ENCODE results near the gene SPAG17. TPM values are rescaled to one million over a fixed set of nuclear protein-coding genes. Genes with fewer than 3 reads are reported as not detected.

SPAG17 gene
- total and polyA plus RNA-seq, 5 donors, result 0.02 to 0.59 TPM; not detected in 3

DNA sequence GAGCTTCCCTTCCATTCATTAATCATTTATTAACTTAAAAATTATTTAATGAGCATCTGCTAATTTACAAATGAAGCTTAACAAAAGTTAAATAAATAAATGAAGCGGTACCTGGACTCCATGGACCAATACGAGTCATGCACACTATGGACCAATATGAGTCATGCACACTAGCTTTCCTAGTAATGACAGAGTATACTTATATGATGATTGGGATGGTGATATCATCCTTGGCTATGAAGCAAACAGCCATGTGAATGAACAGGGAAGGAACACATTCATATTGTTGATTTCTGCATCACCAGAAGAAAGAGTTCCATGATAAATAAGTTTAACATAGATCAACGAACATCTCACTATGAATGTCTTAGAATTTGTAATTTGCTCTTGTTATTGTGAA, 109.9 kb downstream of the SPAG17 start:
- Histone ChIP-seq H3K4me1 (ENCODE audit: control insufficient read depth, insufficient read depth, low read length) (no peaks in the 10 kb centered on the region), H3K4me3 (ENCODE audit: low read length) (no peak overlapping the region), H3K27ac (ENCODE audit: low read length) (no peak overlapping the region), H3K9me3 (ENCODE audit: control insufficient read depth, low read length) (no peaks in the 10 kb centered on the region), H3K27me3 (ENCODE audit: control insufficient read depth, insufficient read depth) (no peaks in the 10 kb centered on the region)
- ATAC-seq, result no peak
- WGBS, result 81% methylated on average over 3 of the region's 3 CpGs
- DNase-seq, result no peak
- intact Hi-C loops (cut with DNase I), result no loop called here

DNA sequence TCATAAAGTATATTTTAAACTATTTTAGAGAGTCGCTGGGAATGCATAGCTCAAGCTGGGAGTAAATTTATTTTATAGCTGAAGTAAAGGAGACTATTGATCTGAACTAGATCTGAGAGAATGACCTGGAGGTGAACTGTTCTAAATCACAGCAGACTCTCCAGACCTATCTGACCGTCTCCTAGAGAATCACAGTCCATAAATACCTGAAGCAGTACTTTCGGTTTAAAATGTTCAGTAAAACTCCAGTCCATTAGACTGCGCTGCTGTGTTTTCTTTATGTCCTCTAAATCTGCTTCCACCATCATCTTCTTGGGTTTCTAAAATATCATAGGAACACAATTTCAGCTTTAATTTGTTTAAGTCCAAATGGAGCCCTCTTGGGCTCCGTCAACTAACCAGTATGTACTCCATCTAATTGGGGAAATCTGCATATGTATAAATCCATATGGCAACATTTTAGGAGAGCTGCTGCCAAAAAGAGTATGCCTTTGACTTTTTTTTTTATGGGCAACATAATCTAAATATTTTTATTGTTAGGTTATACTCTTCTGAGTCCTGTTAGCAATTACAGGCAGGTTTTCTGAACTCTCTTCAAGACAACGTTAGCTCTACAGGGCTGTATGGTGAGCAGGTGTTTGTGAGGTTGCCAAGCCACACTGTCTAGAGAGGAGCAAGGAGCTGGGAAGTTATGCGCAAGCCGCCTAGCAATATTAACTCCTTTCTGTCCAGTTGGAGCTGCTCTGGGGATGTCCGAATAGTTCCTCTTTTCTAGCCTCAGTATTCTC, 111.2 kb downstream of the SPAG17 start:
- WGBS, result 50% methylated on average over 9 of the region's 9 CpGs
- Histone ChIP-seq H3K4me3 (ENCODE audit: low read length) (no peak overlapping the region), H3K4me1 (ENCODE audit: control insufficient read depth, insufficient read depth, low read length) (no peaks in the 10 kb centered on the region), H3K27ac (ENCODE audit: low read length) (no peak overlapping the region), H3K27me3 (ENCODE audit: control insufficient read depth, insufficient read depth) (no peaks in the 10 kb centered on the region), H3K9me3 (ENCODE audit: control insufficient read depth, low read length) (no peaks in the 10 kb centered on the region)
- intact Hi-C loops (cut with DNase I), result no loop called here
- ATAC-seq (no peak), DNase-seq (no peak)

DNA sequence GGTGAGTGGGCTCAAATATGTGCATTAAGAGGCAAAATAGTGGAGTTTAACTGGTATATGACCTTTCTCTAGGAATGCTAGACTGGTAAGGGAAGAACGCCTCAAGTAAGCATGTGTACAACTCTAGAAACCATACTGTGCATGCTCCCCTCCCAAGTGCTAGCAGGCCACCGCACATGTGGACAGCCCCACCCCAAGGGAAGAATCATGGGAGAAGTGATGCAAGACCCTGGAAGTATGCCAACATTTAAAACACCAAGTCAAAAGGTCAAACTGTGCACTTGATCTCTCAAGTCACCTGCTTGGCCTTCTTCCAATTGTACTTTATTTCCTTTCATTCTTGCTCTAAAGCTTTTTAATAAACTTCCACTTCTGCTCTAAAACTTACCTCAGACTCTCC, 135.0 kb downstream of the SPAG17 start:
- 81% methylated on average over 2 of the region's 2 CpGs for WGBS
- no peak overlapping the region for H3K4me3 ChIP-seq (ENCODE audit: low read length)
- no peaks in the 10 kb centered on the region for H3K27me3 ChIP-seq (ENCODE audit: control insufficient read depth, insufficient read depth)
- ATAC-seq, result no peak
- no peak for DNase-seq
- no peaks in the 10 kb centered on the region for H3K9me3 ChIP-seq (ENCODE audit: control insufficient read depth, low read length)
- no peaks in the 10 kb centered on the region for H3K4me1 ChIP-seq (ENCODE audit: control insufficient read depth, insufficient read depth, low read length)
- intact Hi-C loops (cut with DNase I), result no loop called here
- no peak overlapping the region for H3K27ac ChIP-seq (ENCODE audit: low read length)

DNA sequence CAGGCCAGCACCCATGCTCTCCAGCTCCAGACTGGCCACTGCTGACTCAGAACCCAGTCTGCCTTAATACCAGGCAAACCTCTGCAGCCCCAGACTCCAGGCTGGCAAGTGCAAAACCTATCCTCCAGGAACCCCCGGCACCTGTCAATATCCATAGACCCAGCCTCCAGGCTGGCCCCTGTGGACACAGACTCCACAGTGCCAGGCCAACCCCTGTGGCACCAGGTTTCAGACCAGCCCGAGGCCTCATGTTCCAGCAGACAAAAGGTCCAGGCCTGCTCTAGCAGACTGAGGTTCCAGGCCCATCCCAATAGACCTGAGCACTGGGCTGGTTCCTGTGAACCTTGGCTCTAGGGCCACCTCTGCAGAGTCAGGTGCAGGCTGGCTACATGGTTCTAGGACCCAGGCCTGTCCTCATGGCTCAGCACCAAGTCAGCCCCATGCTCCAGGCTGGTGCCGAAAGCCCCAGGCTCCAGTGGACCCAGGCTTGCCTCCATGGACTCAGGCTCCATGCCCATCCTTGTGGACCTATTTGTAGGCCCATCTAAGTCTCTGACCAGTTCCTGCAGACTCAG, 137.3 kb downstream of the SPAG17 start:
- no peaks in the 10 kb centered on the region for H3K4me1 ChIP-seq (ENCODE audit: control insufficient read depth, insufficient read depth, low read length)

DNA sequence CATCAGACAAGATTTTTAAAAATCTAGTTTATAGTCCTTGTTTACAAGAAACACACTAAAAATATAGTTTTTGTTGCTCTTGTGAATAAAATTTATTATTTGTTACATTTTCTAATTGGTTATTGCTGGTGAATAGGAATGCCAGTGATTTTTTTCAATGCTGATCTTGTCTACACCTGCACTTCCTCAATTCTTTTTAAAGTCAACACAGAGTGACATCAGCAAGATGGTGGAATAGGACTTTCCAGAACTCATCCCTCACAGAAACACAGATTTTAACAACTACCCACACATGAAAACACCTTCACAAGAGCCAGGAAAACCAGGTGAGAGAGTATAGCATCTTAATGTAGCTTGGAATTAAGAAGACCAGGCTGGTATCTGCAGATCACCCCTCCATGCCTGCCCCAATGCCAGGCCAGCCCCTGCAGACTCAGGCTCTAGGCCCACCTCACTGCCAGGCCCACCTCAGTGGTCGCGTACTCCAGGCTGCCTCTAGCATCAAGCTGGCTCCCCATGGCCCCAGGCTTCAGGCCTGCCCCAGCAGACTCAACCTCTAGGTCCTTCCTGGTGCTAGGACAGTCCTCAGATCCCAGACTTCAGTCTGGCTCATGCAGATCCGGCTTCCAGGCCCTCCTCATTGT, 137.9 kb downstream of the SPAG17 start:
- no peak overlapping the region for H3K27ac ChIP-seq (ENCODE audit: low read length)
- ATAC-seq, result no peak
- H3K4me1 ChIP-seq (ENCODE audit: control insufficient read depth, insufficient read depth, low read length), result no peaks in the 10 kb centered on the region
- 95% methylated on average over 3 of the region's 3 CpGs for WGBS
- peak in 1 of 3 donors; percentile 16 for DNase-seq
- H3K9me3 ChIP-seq (ENCODE audit: control insufficient read depth, low read length), result no peaks in the 10 kb centered on the region
- intact Hi-C loops (cut with DNase I), result no loop called here
- H3K4me3 ChIP-seq (ENCODE audit: low read length), result no peak overlapping the region
- no peaks in the 10 kb centered on the region for H3K27me3 ChIP-seq (ENCODE audit: control insufficient read depth, insufficient read depth)

More for the DNA sequence above, 137.3 kb downstream of the SPAG17 start:
- no peak overlapping the region for H3K27ac ChIP-seq (ENCODE audit: low read length)
- H3K4me3 ChIP-seq (ENCODE audit: low read length), result no peak overlapping the region
- intact Hi-C loops (cut with DNase I), result no loop called here
- ATAC-seq (peak in 1 of 2 donors; percentile 16), DNase-seq (no peak)
- H3K27me3 ChIP-seq (ENCODE audit: control insufficient read depth, insufficient read depth), result no peaks in the 10 kb centered on the region
- 89% methylated on average over 3 of the region's 3 CpGs for WGBS
- H3K9me3 ChIP-seq (ENCODE audit: control insufficient read depth, low read length), result no peaks in the 10 kb centered on the region

DNA sequence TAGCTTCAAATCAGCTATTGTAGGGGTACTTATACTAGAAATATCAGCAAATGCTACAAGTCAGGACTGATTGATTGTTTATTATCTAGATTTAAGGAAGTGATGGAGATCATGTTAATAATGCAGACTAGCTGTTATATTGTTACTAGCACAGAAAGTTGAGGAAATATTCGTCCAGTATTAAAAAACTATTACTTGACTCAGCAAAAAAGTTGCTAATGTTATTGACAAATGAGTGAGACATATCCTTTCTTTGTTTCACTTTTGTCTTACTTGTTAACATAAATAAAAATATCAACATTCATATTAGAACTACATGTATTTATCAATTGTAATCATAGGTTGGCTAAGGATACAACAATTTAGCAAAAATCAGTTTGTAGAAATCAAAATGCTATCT, 141.4 kb downstream of the SPAG17 start:
- intact Hi-C loops (cut with DNase I), result no loop called here
- Histone ChIP-seq H3K27me3 (ENCODE audit: control insufficient read depth, insufficient read depth) (no peaks in the 10 kb centered on the region), H3K9me3 (ENCODE audit: control insufficient read depth, low read length) (no peaks in the 10 kb centered on the region), H3K27ac (ENCODE audit: low read length) (no peak overlapping the region), H3K4me1 (ENCODE audit: control insufficient read depth, insufficient read depth, low read length) (no peaks in the 10 kb centered on the region), H3K4me3 (ENCODE audit: low read length) (no peak overlapping the region)
- 79% methylated on average over 1 of the region's 1 CpG for WGBS
- DNase-seq (no peak), ATAC-seq (no peak)

DNA sequence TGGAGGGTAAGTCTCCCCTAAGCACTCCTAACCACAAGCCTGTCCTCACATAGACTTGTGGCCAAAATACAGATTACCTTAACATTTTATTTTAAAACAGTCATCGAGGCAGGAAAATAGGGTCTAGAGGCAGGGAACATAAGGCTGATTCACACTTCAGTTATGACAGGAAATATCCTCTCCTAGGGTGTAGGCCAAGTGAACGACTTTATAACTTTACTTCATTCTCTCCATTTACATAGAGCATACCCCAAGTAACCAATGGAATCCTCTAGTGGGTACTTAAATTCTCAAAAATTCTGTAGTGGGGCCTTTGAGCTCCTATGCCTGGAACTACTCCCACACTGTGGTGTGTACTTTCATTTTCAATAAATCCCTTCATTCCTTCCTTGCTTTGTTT, 142.5 kb downstream of the SPAG17 start:
- WGBS, result 67% methylated on average over 2 of the region's 2 CpGs
- H3K27me3 ChIP-seq (ENCODE audit: control insufficient read depth, insufficient read depth), result no peaks in the 10 kb centered on the region
- DNase-seq (no peak), ATAC-seq (no peak)
- intact Hi-C loops (cut with DNase I), result no loop called here
- no peaks in the 10 kb centered on the region for H3K4me1 ChIP-seq (ENCODE audit: control insufficient read depth, insufficient read depth, low read length)
- H3K4me3 ChIP-seq (ENCODE audit: low read length), result no peak overlapping the region
- no peaks in the 10 kb centered on the region for H3K9me3 ChIP-seq (ENCODE audit: control insufficient read depth, low read length)
- H3K27ac ChIP-seq (ENCODE audit: low read length), result no peak overlapping the region

DNA sequence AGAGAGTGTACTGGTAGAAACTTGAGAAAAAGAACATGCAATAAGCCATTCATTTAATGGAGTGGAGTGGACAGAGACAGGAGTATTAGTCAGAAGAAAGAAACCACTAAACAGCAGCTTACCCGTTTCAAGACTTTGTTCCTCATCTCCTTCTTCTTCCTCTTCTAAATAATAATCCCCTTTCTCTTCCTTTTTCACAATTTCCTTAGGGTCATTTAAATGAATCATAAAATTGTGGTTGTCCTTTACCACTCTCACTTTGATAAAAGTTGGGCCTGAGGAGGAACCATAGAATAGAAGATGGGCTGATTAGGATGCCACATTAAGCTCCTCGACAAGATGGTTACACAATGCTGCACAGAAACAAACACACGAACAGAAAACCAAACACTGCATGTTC, 145.9 kb downstream of the SPAG17 start:
- DNase-seq, result no peak

DNA sequence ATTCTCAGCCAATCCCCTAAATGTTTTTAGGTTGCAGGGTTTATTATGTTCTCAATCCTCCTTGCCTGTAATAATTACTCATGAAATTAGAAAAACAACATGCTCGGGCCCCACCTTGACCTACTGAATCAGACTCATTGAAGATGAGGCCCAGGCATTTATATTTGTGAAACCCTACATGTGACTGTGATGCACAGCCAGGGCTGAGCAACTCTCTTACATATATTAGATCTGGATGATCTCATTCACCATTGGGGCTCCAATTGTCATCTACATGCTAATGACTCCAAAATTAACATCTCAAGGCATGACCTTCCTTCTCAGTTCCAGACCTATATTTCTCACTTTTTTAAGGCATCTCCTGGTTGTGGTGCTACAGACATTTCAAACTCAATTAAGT, 152.1 kb downstream of the SPAG17 start:
- intact Hi-C loops (cut with DNase I), result no loop called here
- H3K27ac ChIP-seq (ENCODE audit: low read length), result no peak overlapping the region

More for the DNA sequence above, 145.9 kb downstream of the SPAG17 start:
- Histone ChIP-seq H3K9me3 (ENCODE audit: control insufficient read depth, low read length) (no peaks in the 10 kb centered on the region), H3K4me1 (ENCODE audit: control insufficient read depth, insufficient read depth, low read length) (no peaks in the 10 kb centered on the region), H3K4me3 (ENCODE audit: low read length) (no peak overlapping the region), H3K27me3 (ENCODE audit: control insufficient read depth, insufficient read depth) (no peaks in the 10 kb centered on the region), H3K27ac (ENCODE audit: low read length) (no peak overlapping the region)
- intact Hi-C loops (cut with DNase I), result no loop called here
- WGBS, result 66% methylated on average over 3 of the region's 3 CpGs
- no peak for ATAC-seq

DNA sequence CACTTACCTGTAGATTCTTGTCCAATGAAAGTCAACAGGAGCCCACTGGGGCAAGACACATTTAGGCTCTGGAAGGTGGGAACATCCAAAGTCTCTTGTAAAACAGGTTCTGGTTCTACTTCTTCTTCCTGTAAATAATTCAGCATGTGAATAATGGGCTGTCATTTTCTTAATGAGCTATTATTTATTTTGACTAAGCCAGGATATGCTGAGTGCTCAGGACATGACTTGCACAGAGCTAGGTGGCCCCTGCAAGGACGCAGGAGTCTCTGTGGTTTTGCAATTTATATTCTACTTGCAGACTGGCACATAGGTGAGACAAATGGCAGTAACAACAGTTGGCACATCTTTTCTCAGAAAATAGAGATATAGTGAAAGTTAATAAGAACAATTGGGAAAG, 156.8 kb downstream of the SPAG17 start:
- ATAC-seq, result no peak
- H3K4me3 ChIP-seq (ENCODE audit: low read length), result no peak overlapping the region
- 63% methylated on average over 1 of the region's 1 CpG for WGBS
- DNase-seq, result no peak
- no peaks in the 10 kb centered on the region for H3K4me1 ChIP-seq (ENCODE audit: control insufficient read depth, insufficient read depth, low read length)
- intact Hi-C loops (cut with DNase I), result no loop called here
- no peak overlapping the region for H3K27ac ChIP-seq (ENCODE audit: low read length)
- H3K27me3 ChIP-seq (ENCODE audit: control insufficient read depth, insufficient read depth), result no peaks in the 10 kb centered on the region
- no peaks in the 10 kb centered on the region for H3K9me3 ChIP-seq (ENCODE audit: control insufficient read depth, low read length)

More for the DNA sequence above, 152.1 kb downstream of the SPAG17 start:
- Histone ChIP-seq H3K27me3 (ENCODE audit: control insufficient read depth, insufficient read depth) (no peaks in the 10 kb centered on the region), H3K4me1 (ENCODE audit: control insufficient read depth, insufficient read depth, low read length) (no peaks in the 10 kb centered on the region), H3K9me3 (ENCODE audit: control insufficient read depth, low read length) (no peaks in the 10 kb centered on the region), H3K4me3 (ENCODE audit: low read length) (no peak overlapping the region)
- DNase-seq, result no peak
- 69% methylated on average over 1 of the region's 1 CpG for WGBS
- ATAC-seq, result no peak

DNA sequence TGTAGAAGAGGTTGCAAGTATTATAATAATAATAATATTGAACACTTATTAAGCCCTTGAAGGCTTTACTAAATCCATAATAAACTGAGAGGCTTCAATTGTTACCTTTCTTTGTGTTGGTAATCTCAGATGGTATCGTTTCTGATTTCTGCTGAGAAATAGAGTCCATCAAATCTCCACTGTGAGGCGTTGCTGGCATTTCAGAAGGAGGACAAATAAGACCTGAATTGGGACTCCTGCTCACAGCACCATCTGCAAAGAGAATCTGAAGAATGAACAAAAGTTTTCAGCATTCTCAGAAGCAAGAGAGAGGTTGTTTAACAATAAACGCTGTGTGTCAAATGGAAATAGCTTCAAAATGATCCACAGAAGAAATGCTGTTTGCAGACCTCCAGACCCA, 161.8 kb downstream of the SPAG17 start:
- Histone ChIP-seq H3K27me3 (ENCODE audit: control insufficient read depth, insufficient read depth) (no peaks in the 10 kb centered on the region), H3K4me3 (ENCODE audit: low read length) (no peak overlapping the region), H3K4me1 (ENCODE audit: control insufficient read depth, insufficient read depth, low read length) (no peaks in the 10 kb centered on the region), H3K9me3 (ENCODE audit: control insufficient read depth, low read length) (no peaks in the 10 kb centered on the region), H3K27ac (ENCODE audit: low read length) (no peak overlapping the region)
- ATAC-seq (no peak), DNase-seq (no peak)
- WGBS, result 63% methylated on average over 3 of the region's 3 CpGs
- intact Hi-C loops (cut with DNase I), result no loop called here
